ENCODE results near the gene KXD1.

GRCh38 chr19:18596752-18597157 lies 39.1 kb downstream of the KXD1 start:
- no peak for TF ChIP-seq POLR2A (IDR thresholded peaks at IDR 0.05)
- TF ChIP-seq CTCF (IDR thresholded peaks at IDR 0.05): no peak
